Naive thymus-derived CD4-positive, alpha-beta T cell (primary cell): ENCODE results near the gene LMNTD1. TPM values are rescaled to one million over a fixed set of nuclear protein-coding genes. Genes with fewer than 3 reads are reported as not detected.

Experiments used
- ATAC-seq: fragments of 150-1000 bp; cut with Tn5 transposase; 2 replicates; pipeline ENCODE4 v1.10.0; 2021; ENCODE audit warnings: mild to moderate bottlenecking, moderate library complexity
- CTCF ChIA-PET: fragments of 350-600 bp; sonication (Branson Sonifier 250); formaldehyde crosslinking; loops from one replicate; lab custom pipeline; 2021; ENCODE audit warnings: antibody characterized with exemption; lab: Charles Lee
- POLR2A ChIA-PET: fragments of 350-600 bp; sonication (Branson Sonifier 250); formaldehyde crosslinking; loops from one replicate; lab custom pipeline; 2021; ENCODE audit warnings: antibody characterized with exemption, inconsistent platforms; lab: Charles Lee
- DNase-seq, 9 donors: peaks; one replicate each; pipeline versions ENCODE4 v3.0.0 to v3.0.0-alpha.2; 2020 to 2022; ENCODE audit warnings: mixed read lengths in 1 of 9
- H3K27ac ChIP-seq: one replicate; pipeline ENCODE4 v1.7.0; 2013; ENCODE audit warnings: mild to moderate bottlenecking, low read depth, low read length, moderate library complexity
- H3K27me3 ChIP-seq, 2 donors: one replicate each; pipeline ENCODE4 v1.7.0; 2013; ENCODE audit warnings: low read length in 2 of 2, mild to moderate bottlenecking in 2 of 2, moderate library complexity in 2 of 2; ENCODE audit not compliant: control insufficient read depth in 2 of 2, insufficient read depth in 2 of 2
- H3K36me3 ChIP-seq, 3 experiments: 1 replicate in 2 of 3; 2 replicates in 1 of 3; pipeline ENCODE4 v1.7.0; 2013; ENCODE audit warnings: low read length in 3 of 3, mild to moderate bottlenecking in 3 of 3, moderate library complexity in 1 of 3; ENCODE audit not compliant: insufficient read depth in 3 of 3, control insufficient read depth in 2 of 3
- H3K4me1 ChIP-seq, 2 donors: one replicate each; pipeline ENCODE4 v1.7.0; 2013; ENCODE audit warnings: low read length in 2 of 2, mild to moderate bottlenecking in 2 of 2, moderate library complexity in 1 of 2; ENCODE audit not compliant: control insufficient read depth in 2 of 2, insufficient read depth in 2 of 2
- H3K4me3 ChIP-seq: 2 replicates; pipeline ENCODE4 v1.7.0; 2013; ENCODE audit warnings: mild to moderate bottlenecking, low read length
- H3K9me3 ChIP-seq, 3 experiments: 1 replicate in 2 of 3; 2 replicates in 1 of 3; pipeline ENCODE4 v1.7.0; 2013; ENCODE audit warnings: low read length in 3 of 3; ENCODE audit not compliant: control insufficient read depth in 2 of 3
- H3K27ac Mint-ChIP-seq, 9 donors: one replicate each; pipeline ENCODE4 v1.8.0; 2020 to 2022; ENCODE audit warnings: mixed read lengths in 9 of 9, mild to moderate bottlenecking in 8 of 9, moderate library complexity in 5 of 9, inconsistent platforms in 2 of 9
- H3K27me3 Mint-ChIP-seq, 5 donors: one replicate each; pipeline ENCODE4 v1.8.0; 2021 to 2022; ENCODE audit warnings: mixed read lengths in 5 of 5, mild to moderate bottlenecking in 1 of 5
- H3K36me3 Mint-ChIP-seq, 5 donors: one replicate each; pipeline ENCODE4 v1.8.0; 2020 to 2022; ENCODE audit warnings: mixed read lengths in 5 of 5, mild to moderate bottlenecking in 3 of 5, inconsistent platforms in 1 of 5
- H3K4me1 Mint-ChIP-seq, 7 donors: one replicate each; pipeline ENCODE4 v1.8.0; 2020 to 2022; ENCODE audit warnings: mixed read lengths in 7 of 7, mild to moderate bottlenecking in 3 of 7, inconsistent platforms in 1 of 7
- H3K4me3 Mint-ChIP-seq, 10 donors: one replicate each; pipeline ENCODE4 v1.8.0; 2020 to 2022; ENCODE audit warnings: mild to moderate bottlenecking in 10 of 10, mixed read lengths in 10 of 10, moderate library complexity in 6 of 10, inconsistent platforms in 2 of 10
- H3K9me3 Mint-ChIP-seq, 11 donors: one replicate each; pipeline ENCODE4 v1.8.0; 2020 to 2022; ENCODE audit warnings: mixed read lengths in 11 of 11, mild to moderate bottlenecking in 4 of 11, inconsistent platforms in 1 of 11, moderate library complexity in 1 of 11
- intact Hi-C, 2 donors: fragments of 100-400 bp; cut with micrococcal nuclease; formaldehyde crosslinking; loops; one replicate each; pipeline ENCODE4 v1.15.1; 2023
- polyA plus RNA-seq, 2 donors: library from polyadenylated mRNA; unstranded; fragments of 300-500 nt; fragmentation: Illumina TruSeq; gene quantifications; one replicate each; pipeline ENCODE4 v1.2.3, GENCODE V29; 2021
- total RNA-seq, 6 experiments: library from RNA in 5 of 6; stranded (reverse) in 5 of 6; gene quantifications; 1 replicate in 5 of 6; 2 replicates in 1 of 6; pipeline ENCODE4 v1.2.3 and lab custom pipeline; 2021 to 2026

LMNTD1 gene
- total and polyA plus RNA-seq, 7 experiments from 2014 or later: not detected

- CTCF ChIA-PET: no interaction called here
- no peaks in the 10 kb centered on the region for H3K36me3 ChIP-seq
- peaks cover 0 to 7% (median 0%) of the 10 kb centered on the region in 3 experiments for H3K9me3 ChIP-seq
- POLR2A ChIA-PET: no interaction called here
- intact Hi-C loops: loop anchor here in 1 of 2 donors (10.0 kb wide), 2 partner anchors 336 to 396 kb away; partner anchors contain the start of genes DNAI7, ETFRF1 and KRAS
- H3K4me1 ChIP-seq: peaks cover 0 to 42% of the 10 kb centered on the region in 2 donors
- DNase-seq (no peak), ATAC-seq (no peak)
- Mint-ChIP-seq H3K4me3 (peak overlapping the region in 1 of 10 donors; percentile 74), H3K27me3 (no peaks in the 10 kb centered on the region), H3K9me3 (peaks cover 0 to 39% (median 20%) of the 10 kb centered on the region in 11 donors), H3K27ac (peak overlapping the region in 8 of 9 donors; percentile 20 to 98 (median 88)), H3K36me3 (peaks cover 4 to 55% (median 24%) of the 10 kb centered on the region in 5 donors), H3K4me1 (peaks cover 17 to 85% (median 62%) of the 10 kb centered on the region in 7 donors)
- no peak overlapping the region for H3K4me3 ChIP-seq
- no peaks in the 10 kb centered on the region for H3K27me3 ChIP-seq
- no peak overlapping the region for H3K27ac ChIP-seq
Measured at GRCh38 chr12:25591144-25591543, 38.1 kb upstream of the LMNTD1 start.

GRCh38 chr12:25590011-25590721 is 37.1 kb upstream of the LMNTD1 start:
- Mint-ChIP-seq H3K27ac (peak overlapping the region; percentile 80 to 98 (median 90)), H3K27me3 (no peaks in the 10 kb centered on the region), H3K36me3 (peaks cover 4 to 46% (median 19%) of the 10 kb centered on the region in 5 donors), H3K9me3 (peaks cover 0 to 37% (median 16%) of the 10 kb centered on the region in 11 donors), H3K4me3 (peak overlapping the region; percentile 3 to 82 (median 50)), H3K4me1 (peaks cover 15 to 85% (median 57%) of the 10 kb centered on the region in 7 donors)
- peak overlapping the region; percentile 48 for H3K27ac ChIP-seq
- H3K9me3 ChIP-seq: peaks cover 0 to 7% (median 0%) of the 10 kb centered on the region in 3 experiments
- peaks cover 0 to 38% of the 10 kb centered on the region in 2 donors for H3K4me1 ChIP-seq
- peak; percentile 84 for ATAC-seq
- H3K27me3 ChIP-seq: no peaks in the 10 kb centered on the region
- no peaks in the 10 kb centered on the region for H3K36me3 ChIP-seq
- H3K4me3 ChIP-seq: peak overlapping the region; percentile 10
- ChIA-PET POLR2A (no interaction called here), CTCF (interaction anchor here (0.6 kb wide), 1 partner anchor 176 kb away, joined by 3 read pairs; no protein-coding TSS in a partner anchor)
- intact Hi-C loops: loop anchor here in 1 of 2 donors (10.0 kb wide), 2 partner anchors 335 to 395 kb away; partner anchors contain the start of genes DNAI7, ETFRF1 and KRAS
- DNase-seq: peak in 7 of 9 donors; percentile 30 to 82 (median 57)

GRCh38 chr12:25587346-25587745 is 34.3 kb upstream of the LMNTD1 start:
- no peak overlapping the region for H3K4me3 Mint-ChIP-seq
- no peaks in the 10 kb centered on the region for H3K27me3 ChIP-seq
- no peak overlapping the region for H3K27ac Mint-ChIP-seq
- no peak for DNase-seq
- no peaks in the 10 kb centered on the region for H3K36me3 ChIP-seq
- ChIA-PET CTCF (no interaction called here), POLR2A (no interaction called here)
- ATAC-seq: no peak
- H3K4me1 Mint-ChIP-seq: peaks cover 10 to 75% (median 36%) of the 10 kb centered on the region in 7 donors
- intact Hi-C loops: no loop called here
- peaks cover 0 to 7% (median 0%) of the 10 kb centered on the region in 3 experiments for H3K9me3 ChIP-seq
- H3K4me1 ChIP-seq: peaks cover 0 to 25% of the 10 kb centered on the region in 2 donors
- peaks cover 0 to 31% (median 8%) of the 10 kb centered on the region in 11 donors for H3K9me3 Mint-ChIP-seq
- H3K36me3 Mint-ChIP-seq: peaks cover 0 to 27% (median 19%) of the 10 kb centered on the region in 5 donors
- H3K27me3 Mint-ChIP-seq: no peaks in the 10 kb centered on the region
- no peak overlapping the region for H3K4me3 ChIP-seq
- H3K27ac ChIP-seq: no peak overlapping the region

DNA sequence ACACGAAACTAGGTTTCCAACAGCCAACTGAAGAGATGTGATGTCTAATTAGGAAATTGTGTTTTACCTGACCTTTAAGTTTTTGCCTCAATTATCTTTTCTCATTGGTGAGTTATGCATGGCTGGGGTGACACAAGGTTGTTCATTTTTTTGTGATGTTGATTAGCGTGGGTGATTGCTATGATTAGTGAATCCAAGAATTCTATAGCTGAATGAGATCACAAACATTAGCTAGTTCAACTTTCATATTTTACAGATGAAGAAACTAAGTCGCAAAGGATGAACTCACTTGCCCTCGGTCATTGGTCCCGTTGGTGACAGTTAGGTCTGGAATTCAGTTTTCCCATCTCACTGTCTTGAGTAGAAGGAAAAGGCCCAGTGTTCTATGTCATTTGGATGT is 32.6 kb upstream of the LMNTD1 start:
- CTCF ChIA-PET: no interaction called here
- peaks cover 9 to 58% (median 19%) of the 10 kb centered on the region in 7 donors for H3K4me1 Mint-ChIP-seq
- Histone ChIP-seq H3K4me3 (no peak overlapping the region), H3K36me3 (no peaks in the 10 kb centered on the region), H3K27me3 (no peaks in the 10 kb centered on the region), H3K9me3 (peaks cover 0 to 7% (median 0%) of the 10 kb centered on the region in 3 experiments), H3K4me1 (peaks cover 0 to 11% of the 10 kb centered on the region in 2 donors), H3K27ac (no peak overlapping the region)
- no peak overlapping the region for H3K4me3 Mint-ChIP-seq
- H3K36me3 Mint-ChIP-seq: peaks cover 0 to 19% (median 15%) of the 10 kb centered on the region in 5 donors
- peak overlapping the region in 1 of 9 donors; percentile 19 for H3K27ac Mint-ChIP-seq
- no peak for ATAC-seq
- intact Hi-C loops: no loop called here
- peaks cover 0 to 31% (median 8%) of the 10 kb centered on the region in 11 donors for H3K9me3 Mint-ChIP-seq
- POLR2A ChIA-PET: no interaction called here
- H3K27me3 Mint-ChIP-seq: no peaks in the 10 kb centered on the region
- no peak for DNase-seq

DNA sequence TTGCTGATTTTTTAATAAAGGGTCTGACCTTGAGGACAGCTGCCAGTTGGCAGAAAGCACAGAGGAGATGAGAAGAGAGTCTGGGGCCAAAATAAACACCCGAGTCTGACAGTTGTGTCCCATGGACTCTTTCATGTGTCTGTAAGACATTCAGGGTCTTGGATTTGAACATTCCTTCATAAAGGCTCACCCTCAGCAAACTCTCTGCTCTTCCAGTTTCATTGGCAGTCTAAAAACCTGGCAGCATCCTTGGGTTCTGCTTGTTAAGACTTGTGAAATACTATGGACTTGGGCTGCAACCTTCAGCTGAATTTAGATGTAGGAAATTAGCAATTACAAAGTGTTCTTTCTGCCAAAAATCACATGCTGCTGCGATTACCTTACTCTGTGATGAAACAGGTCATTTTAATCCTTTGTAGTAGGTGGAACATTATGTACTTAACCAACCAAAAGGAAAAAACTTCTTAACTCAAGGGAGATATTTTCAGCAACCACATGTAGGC is 32.0 kb upstream of the LMNTD1 start:
- Mint-ChIP-seq H3K9me3 (peaks cover 0 to 31% (median 8%) of the 10 kb centered on the region in 11 donors), H3K4me3 (no peak overlapping the region)
- H3K27ac ChIP-seq: no peak overlapping the region

DNA sequence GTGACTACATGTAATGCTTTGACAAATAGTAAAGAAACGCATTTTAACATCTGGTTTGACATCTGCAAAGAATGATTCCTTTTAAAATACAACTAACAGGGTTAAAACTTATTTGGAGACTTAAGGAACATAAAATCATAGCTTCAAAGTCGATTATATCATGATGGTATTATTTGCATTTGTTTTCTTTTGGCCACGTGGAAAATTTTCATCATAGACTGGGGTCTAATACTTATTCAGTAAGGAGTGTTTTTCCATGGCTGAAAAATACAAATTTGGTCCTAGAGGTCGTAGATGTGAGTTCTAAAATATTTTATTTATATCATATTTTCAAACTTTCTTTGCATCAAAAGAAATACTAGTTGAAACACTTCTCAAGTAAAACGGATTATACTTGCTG is 31.5 kb upstream of the LMNTD1 start:
- H3K27me3 Mint-ChIP-seq: peaks cover 0 to 4% (median 0%) of the 10 kb centered on the region in 5 donors
- Histone ChIP-seq H3K4me1 (peaks cover 0 to under 1% of the 10 kb centered on the region in 2 donors), H3K27ac (no peak overlapping the region), H3K36me3 (no peaks in the 10 kb centered on the region), H3K9me3 (peaks cover 0 to 7% (median 0%) of the 10 kb centered on the region in 3 experiments), H3K27me3 (no peaks in the 10 kb centered on the region), H3K4me3 (no peak overlapping the region)
- peaks cover 0 to 31% (median 8%) of the 10 kb centered on the region in 11 donors for H3K9me3 Mint-ChIP-seq
- ChIA-PET CTCF (interaction anchor here (0.6 kb wide), 1 partner anchor 48 kb away, joined by 3 read pairs; no protein-coding TSS in a partner anchor), POLR2A (no interaction called here)
- no peak for DNase-seq
- peak overlapping the region in 1 of 9 donors; percentile 19 for H3K27ac Mint-ChIP-seq
- H3K4me1 Mint-ChIP-seq: peaks cover 0 to 47% (median 8%) of the 10 kb centered on the region in 7 donors
- intact Hi-C loops: loop anchor here in 1 of 2 donors (5.0 kb wide), 1 partner anchor 443 kb away; no protein-coding TSS in a partner anchor
- H3K4me3 Mint-ChIP-seq: no peak overlapping the region
- peaks cover 0 to 18% (median 13%) of the 10 kb centered on the region in 5 donors for H3K36me3 Mint-ChIP-seq
- ATAC-seq: no peak

More for the DNA sequence above, 32.0 kb upstream of the LMNTD1 start:
- H3K4me1 Mint-ChIP-seq: peaks cover 4 to 52% (median 13%) of the 10 kb centered on the region in 7 donors
- ATAC-seq: no peak
- intact Hi-C loops: no loop called here
- H3K4me1 ChIP-seq: peaks cover 0 to 5% of the 10 kb centered on the region in 2 donors
- peak overlapping the region in 1 of 9 donors; percentile 19 for H3K27ac Mint-ChIP-seq
- ChIA-PET POLR2A (no interaction called here), CTCF (interaction anchor here (0.6 kb wide), 1 partner anchor 47 kb away, joined by 3 read pairs; no protein-coding TSS in a partner anchor)
- no peaks in the 10 kb centered on the region for H3K27me3 ChIP-seq
- no peaks in the 10 kb centered on the region for H3K27me3 Mint-ChIP-seq
- peaks cover 0 to 18% (median 15%) of the 10 kb centered on the region in 5 donors for H3K36me3 Mint-ChIP-seq
- no peak for DNase-seq
- no peak overlapping the region for H3K4me3 ChIP-seq
- H3K36me3 ChIP-seq: no peaks in the 10 kb centered on the region
- peaks cover 0 to 7% (median 0%) of the 10 kb centered on the region in 3 experiments for H3K9me3 ChIP-seq
